Measurements from ENCODE around the gene DOCK4.

Gene DOCK4

GRCh38 chr7:111860248-111860647 is 346.0 kb downstream of the DOCK4 start:
- no peak for DNase-seq (ENCODE audit: low read depth)

- no peak for DNase-seq (ENCODE audit: low read depth)
Observed at GRCh38 chr7:111858331-111858730, 347.9 kb downstream of the DOCK4 start.

- no peak for DNase-seq (ENCODE audit: low read depth)
Observed at GRCh38 chr7:111855842-111856227, 350.4 kb downstream of the DOCK4 start.

DNA sequence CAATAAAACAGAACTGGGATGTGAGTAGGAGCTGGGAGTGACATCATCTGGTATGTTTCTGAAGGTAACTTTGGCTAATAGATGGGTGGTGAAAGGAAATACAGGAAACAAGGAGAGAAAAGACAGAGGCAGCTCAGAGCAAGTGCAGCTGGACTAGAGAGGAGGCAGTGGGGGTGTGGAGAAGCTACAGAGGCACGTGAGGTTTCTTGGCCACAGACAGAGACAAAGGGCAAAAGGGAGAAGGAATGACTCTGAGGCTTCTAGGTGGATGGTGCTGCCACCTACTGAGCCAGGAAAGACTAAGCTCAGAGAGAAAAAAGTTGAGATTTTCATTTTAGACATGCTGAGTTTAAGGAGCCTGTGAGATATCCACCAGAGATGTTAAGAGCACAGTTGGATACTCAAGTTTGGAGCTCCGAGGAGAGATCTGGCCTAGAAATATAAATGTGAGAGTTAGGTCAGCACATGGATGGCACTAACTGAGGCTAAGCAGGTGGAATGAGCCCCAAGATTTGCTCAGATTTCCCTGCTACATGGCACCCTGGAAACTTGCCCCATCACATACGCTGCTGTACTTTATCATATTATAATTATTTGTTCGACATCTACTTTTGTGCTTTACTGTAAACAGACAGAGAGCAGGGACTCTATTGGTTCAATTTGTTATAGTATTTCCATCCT is 350.9 kb downstream of the DOCK4 start:
- DNase-seq (ENCODE audit: low read depth) = no peak

DNA sequence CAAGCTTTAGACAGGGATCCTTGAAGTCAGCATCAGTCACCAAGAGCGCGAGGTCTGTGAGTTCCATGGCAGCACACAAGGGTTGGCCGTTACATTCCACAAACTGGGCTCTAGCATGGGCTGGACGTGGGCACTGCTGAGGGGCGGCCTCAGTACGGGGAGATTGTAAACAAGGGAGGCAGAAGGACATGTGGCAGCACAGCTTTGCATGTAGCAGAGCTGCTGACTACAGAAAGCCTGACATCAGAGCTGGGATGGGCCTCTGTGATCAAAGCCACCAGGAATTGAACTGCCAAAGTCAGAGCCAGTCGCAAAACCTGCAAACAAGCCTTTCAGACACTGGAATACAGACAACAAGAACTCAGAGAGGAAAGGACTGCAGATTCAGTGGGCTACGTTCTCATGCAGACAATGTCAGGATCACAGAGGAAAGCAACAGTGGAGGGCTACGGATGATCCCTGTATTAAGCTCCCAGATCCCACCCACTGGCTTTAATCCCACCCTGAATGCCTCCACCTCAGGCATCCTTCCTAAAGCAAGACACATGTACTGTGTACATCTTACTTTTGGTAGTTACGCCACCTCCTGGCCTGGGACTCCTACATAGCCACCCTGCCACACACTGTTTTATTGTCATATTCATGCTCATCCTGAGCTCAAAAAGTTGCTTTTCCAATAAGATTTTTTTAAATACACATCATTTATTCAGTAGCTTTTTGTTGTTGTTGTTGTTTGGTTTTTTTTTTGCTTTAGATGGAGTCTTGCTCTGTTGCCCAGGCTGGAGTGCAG is 352.8 kb downstream of the DOCK4 start:
- no peak for DNase-seq (ENCODE audit: low read depth)

DNA sequence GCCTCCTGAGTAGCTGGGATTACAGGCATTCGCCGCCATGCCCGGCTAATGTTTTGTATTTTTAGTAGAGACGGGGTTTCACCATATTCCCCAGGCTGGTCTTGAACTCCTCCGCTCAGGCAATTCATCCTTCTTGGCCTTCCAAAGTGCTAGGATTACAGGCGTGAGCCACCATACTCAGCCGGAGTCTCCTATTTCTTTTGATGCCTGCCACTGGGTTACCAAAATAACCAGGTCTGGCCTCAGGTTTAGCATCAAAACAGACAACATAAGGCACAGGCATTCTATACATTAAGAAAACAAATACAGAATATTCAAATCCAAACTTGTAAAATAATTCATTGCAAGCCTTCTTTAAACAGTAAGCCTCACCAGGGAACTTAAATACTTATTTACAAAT is 354.1 kb downstream of the DOCK4 start:
- no peak for DNase-seq (ENCODE audit: low read depth)

- DNase-seq (ENCODE audit: low read depth) = no peak
Observed at GRCh38 chr7:111846898-111847297, 359.3 kb downstream of the DOCK4 start.

DNA sequence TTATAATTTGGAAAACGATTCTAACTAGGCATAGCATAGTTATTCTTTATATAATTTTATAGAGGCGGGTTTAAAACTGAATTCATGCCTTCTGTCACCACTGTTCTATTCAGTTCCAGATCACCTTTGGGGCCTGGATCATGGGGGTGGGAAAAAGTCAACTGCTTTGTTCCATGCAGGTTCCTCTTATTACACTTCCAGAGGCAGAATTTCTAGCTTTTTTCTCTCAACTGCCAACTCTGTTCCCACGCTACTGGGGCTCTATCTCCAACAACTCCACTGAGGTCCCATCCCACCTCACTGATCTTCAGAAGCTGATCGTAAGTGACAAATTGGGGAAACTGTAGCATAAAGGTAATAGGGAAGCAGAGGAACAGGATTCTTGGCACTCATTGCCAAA is 360.3 kb downstream of the DOCK4 start:
- DNase-seq (ENCODE audit: low read depth) = no peak

GRCh38 chr7:111844904-111845671 is 361.1 kb downstream of the DOCK4 start:
- no peak for DNase-seq (ENCODE audit: low read depth)

DNA sequence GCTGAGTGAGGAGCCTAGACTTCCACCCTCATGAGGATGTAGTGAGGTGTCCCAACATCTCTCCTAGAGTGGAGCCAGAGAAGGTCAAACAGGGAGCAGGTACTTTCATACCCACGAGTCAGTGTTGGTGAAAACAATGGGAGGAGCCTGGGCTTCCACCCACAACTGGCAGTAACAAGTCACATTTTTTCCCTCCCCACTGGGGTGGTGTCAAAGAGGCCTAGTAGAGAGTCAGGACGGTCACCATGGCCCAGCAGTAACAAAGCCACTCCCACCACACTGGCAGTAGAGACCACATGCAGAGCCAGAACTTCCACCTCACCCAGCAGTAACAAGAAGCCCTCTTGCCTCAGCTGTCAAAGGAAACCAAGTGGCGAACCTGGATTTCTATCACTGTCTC is 363.7 kb downstream of the DOCK4 start:
- no peak for DNase-seq (ENCODE audit: low read depth)

- no peak for DNase-seq (ENCODE audit: low read depth)
Observed at GRCh38 chr7:111841596-111842205, 364.5 kb downstream of the DOCK4 start.

DNA sequence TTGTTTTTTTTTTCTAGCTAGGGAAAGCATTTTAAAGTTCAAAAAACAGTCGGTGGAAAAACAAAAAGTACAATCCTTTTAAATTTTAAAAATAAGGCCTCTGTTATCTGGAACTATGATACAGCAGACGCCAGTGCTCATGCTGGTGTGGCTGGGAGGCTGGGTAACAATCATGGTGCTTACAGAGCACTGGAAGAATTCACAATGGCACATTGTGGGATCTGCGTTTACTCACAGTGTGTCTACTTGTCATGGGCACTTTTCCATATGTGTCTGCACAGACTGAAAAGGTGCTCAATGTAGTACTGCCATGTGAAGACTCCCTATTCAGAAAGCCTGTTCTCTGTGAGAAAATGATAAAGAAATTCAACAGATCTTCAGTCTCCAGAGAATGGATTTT is 365.7 kb downstream of the DOCK4 start:
- no peak for DNase-seq (ENCODE audit: low read depth)

DNA sequence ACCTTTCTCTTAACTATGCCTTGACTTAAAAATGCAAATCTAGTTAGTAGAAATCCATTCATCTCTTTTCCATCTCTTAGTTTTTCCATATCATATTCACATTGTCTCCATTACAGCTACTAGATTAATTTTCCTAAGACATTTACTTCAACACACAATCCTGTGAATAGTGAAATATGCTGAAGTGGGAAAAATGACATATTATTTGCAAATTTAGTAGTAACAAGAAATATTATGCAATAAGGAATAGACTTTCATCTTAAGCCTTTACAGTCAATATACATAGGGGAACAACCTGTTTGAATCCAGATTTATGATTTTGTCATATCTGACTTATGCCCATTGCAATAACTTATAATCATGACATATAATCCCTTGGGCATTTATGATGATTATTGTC is 366.9 kb downstream of the DOCK4 start:
- no peak for DNase-seq (ENCODE audit: low read depth)

- DNase-seq (ENCODE audit: low read depth) = no peak
Observed at GRCh38 chr7:111836592-111836991, 369.6 kb downstream of the DOCK4 start.

- DNase-seq (ENCODE audit: low read depth) = no peak
Observed at GRCh38 chr7:111835066-111835465, 371.1 kb downstream of the DOCK4 start.

GRCh38 chr7:111834367-111834766 is 371.8 kb downstream of the DOCK4 start:
- DNase-seq (ENCODE audit: low read depth) = no peak

GRCh38 chr7:111833466-111833865 is 372.7 kb downstream of the DOCK4 start:
- DNase-seq (ENCODE audit: low read depth) = no peak

GRCh38 chr7:111832174-111832573 is 374.0 kb downstream of the DOCK4 start:
- DNase-seq (ENCODE audit: low read depth) = no peak

GRCh38 chr7:111829221-111829620 is 377.0 kb downstream of the DOCK4 start:
- DNase-seq (ENCODE audit: low read depth) = no peak

DNA sequence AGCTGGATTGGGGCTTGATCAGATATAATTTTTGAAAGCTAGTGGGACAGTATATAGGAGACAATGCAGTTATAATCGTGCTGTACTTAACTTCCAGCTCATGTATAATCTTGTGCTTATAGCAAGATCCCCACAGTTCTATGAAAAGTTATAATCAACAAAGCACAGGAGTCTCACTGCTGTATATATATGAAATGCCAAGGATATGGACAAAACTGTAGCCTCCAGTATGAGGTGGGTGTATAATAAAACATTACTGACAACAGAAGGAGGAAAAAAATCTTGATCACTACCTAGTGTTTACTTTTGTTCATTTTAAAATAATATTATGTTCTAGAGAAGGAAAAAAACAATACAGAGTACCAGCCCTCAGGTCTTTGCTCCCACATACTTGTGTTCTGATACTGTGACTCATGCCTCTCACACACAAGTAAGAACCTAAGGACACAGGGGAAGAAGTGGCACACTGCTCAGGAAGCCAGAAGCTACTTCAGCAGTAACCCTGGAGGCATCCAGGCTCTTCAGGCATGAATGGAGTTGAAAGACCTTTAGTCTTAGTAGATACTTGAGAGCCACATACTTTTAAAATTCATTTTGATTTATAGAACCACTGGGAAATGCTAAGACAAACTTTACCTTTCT is 378.2 kb downstream of the DOCK4 start:
- no peak for DNase-seq (ENCODE audit: low read depth)

DNA sequence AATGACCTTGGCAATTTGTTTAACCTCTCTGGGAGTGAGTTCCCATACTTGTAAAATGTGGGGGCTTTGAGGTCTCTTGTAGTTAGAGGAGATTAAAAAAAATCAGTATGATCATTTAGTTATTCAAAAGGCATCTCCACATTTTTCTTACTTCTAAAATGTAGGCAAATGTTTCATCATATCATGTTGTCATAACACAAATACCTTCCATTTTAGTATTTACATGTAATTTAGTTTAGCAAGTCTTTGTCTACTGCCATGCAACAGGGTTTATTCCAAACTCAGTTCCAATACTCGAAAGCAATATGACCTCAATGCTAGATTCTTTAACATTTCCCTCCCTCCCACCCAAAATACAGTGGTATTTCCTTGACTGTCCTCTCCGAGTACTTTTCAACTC is 381.2 kb downstream of the DOCK4 start:
- DNase-seq (ENCODE audit: low read depth) = no peak

DNA sequence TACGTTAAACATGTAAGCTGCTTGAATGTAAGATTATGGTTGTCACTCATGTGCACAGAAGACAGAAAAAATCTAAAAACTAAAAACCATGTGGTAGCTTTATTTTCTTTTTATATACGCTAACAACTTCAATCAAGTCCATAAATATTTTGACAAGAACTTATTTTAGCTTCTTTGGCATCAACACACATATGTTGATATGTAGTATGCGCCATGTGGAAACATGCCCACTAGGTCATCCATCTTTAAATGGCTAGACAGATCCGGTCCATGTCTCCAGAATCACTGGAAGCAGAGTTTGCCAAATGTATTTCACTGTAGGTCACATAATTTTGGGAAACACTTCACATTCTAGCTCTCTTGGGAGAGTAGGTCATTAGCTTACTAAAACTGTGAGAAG is 382.4 kb downstream of the DOCK4 start:
- no peak for DNase-seq (ENCODE audit: low read depth)
